Subcutaneous abdominal adipose tissue (tissue), 5 donors: ENCODE measurements around the gene DEFB110.

Experiments used
- H3K27ac ChIP-seq: one replicate; pipeline ENCODE4 v1.7.0; 2013; ENCODE audit warnings: low read depth, mild to moderate bottlenecking, inconsistent platforms, low read length, moderate library complexity
- H3K27me3 ChIP-seq, 5 donors: one replicate each; pipeline ENCODE4 v1.7.0; 2013; ENCODE audit warnings: low read length in 5 of 5, inconsistent platforms in 1 of 5; ENCODE audit not compliant: control insufficient read depth in 5 of 5, insufficient read depth in 4 of 5
- H3K36me3 ChIP-seq, 5 donors: one replicate each; pipeline ENCODE4 v1.7.0; 2013; ENCODE audit warnings: low read length in 5 of 5; ENCODE audit not compliant: control insufficient read depth in 5 of 5, insufficient read depth in 5 of 5
- H3K4me1 ChIP-seq, 5 donors: one replicate each; pipeline ENCODE4 v1.7.0; 2013; ENCODE audit warnings: low read length in 5 of 5, mild to moderate bottlenecking in 3 of 5, moderate library complexity in 1 of 5; ENCODE audit not compliant: control insufficient read depth in 5 of 5, insufficient read depth in 5 of 5
- H3K4me3 ChIP-seq, 5 donors: one replicate each; pipeline ENCODE4 v1.7.0; 2013; ENCODE audit warnings: low read length in 5 of 5, low read depth in 1 of 5
- H3K9ac ChIP-seq, 5 donors: one replicate each; pipeline ENCODE4 v1.7.0; 2013; ENCODE audit warnings: low read length in 5 of 5, mild to moderate bottlenecking in 4 of 5, moderate library complexity in 3 of 5
- H3K9me3 ChIP-seq, 5 donors: one replicate each; pipeline ENCODE4 v1.7.0; 2013; ENCODE audit warnings: low read length in 5 of 5; ENCODE audit not compliant: control insufficient read depth in 5 of 5
- donor health status: healthy.
- donor health status: healthy.
- donor health status: healthy.
- donor health status: healthy.
- donor health status: healthy.

DEFB110 gene

DNA sequence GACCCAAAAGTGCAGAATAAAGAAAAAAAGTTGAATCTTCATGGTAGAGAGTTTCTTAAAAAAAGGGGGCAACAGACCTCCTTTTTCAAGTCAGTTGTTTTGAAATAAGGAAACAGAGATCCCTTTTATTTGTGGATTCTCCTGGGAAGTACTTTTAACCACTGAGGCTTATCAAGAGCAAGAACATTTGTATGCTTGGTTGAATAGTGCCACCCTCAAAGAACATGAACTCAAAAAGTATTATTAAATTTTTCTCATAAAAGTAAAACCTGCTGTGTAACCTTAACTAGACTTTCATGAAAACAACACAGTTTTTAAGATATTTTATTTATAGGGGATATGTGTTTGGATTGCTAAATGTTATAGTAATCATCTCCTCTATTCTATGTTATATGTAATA, at the start of gene DEFB110:
TSS of gene DEFB110 (minus strand) at position 101 of the 400 bp plus-strand sequence. CDS start at position 42, 59 bp downstream.
- Histone ChIP-seq H3K9me3 (no peaks in the 10 kb centered on the region), H3K9ac (no peak within 1 kb of the TSS), H3K4me1 (no peaks in the 10 kb centered on the region), H3K36me3 (no peaks in the 10 kb centered on the region), H3K4me3 (no peak within 1 kb of the TSS), H3K27ac (no peak within 1 kb of the TSS), H3K27me3 (no peaks in the 10 kb centered on the region)

GRCh38 chr6:50070101-50070500, 48.3 kb upstream of the DEFB110 start:
- no peaks in the 10 kb centered on the region for H3K4me1 ChIP-seq
- no peaks in the 10 kb centered on the region for H3K9me3 ChIP-seq
- H3K27ac ChIP-seq, result no peak overlapping the region
- H3K27me3 ChIP-seq, result no peaks in the 10 kb centered on the region
- H3K4me3 ChIP-seq, result no peak overlapping the region
- no peaks in the 10 kb centered on the region for H3K36me3 ChIP-seq
- no peak overlapping the region for H3K9ac ChIP-seq

- H3K27me3 ChIP-seq, result no peaks in the 10 kb centered on the region
Observed at GRCh38 chr6:50062051-50062450, 40.3 kb upstream of the DEFB110 start.

DNA sequence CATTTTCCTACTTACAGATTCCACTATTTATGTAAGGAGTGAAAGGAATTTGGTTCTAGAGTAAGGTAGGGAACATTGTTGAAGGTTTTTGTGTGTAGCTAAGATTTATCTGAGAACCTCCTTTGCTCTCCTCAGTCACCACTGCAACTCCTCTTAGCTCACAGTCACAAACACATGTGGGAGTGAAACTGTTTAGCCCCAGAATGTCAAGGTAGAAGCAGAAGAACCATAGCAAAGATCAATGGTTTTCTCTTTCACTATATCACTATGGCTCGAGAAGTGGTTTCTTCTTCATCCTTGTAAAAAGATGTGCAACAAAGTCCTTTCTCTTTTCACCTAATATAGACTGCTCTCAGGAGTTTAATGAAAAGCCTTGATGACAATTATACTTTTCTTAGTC, 34.4 kb upstream of the DEFB110 start:
- Histone ChIP-seq H3K27me3 (no peaks in the 10 kb centered on the region), H3K9me3 (no peaks in the 10 kb centered on the region), H3K27ac (no peak overlapping the region)

More at GRCh38 chr6:50062051-50062450, 40.3 kb upstream of the DEFB110 start:
- H3K4me1 ChIP-seq, result no peaks in the 10 kb centered on the region
- no peak overlapping the region for H3K4me3 ChIP-seq
- H3K9ac ChIP-seq, result no peak overlapping the region
- H3K9me3 ChIP-seq, result no peaks in the 10 kb centered on the region
- no peaks in the 10 kb centered on the region for H3K36me3 ChIP-seq
- no peak overlapping the region for H3K27ac ChIP-seq

DNA sequence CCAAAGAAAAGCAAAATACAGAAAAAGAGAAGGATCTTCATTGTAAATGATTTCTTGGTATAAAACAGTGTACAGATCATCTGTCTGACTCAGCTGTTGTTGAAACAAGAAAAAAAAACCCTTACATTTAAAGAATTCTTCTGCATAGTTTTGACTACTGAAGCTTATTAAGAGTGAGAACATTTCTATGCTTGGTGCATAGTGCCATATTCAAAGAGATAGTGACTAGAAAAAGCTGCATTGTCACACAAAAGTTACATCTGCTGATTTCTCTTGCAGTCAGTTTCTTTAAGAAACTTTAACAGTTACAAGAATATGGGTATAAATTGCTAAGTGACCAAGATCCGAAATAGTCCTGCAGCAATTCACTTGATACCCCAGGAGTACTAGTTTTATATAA, 28.0 kb upstream of the DEFB110 start, which contains the start of gene DEFB112:
TSS of gene DEFB112 (minus strand) at position 101 of the 400 bp plus-strand sequence. CDS start at position 41, 60 bp downstream.
- H3K36me3 ChIP-seq, result no peaks in the 10 kb centered on the region
- H3K27me3 ChIP-seq, result no peaks in the 10 kb centered on the region
- no peak within 1 kb of the TSS for H3K9ac ChIP-seq
- H3K27ac ChIP-seq, result no peak within 1 kb of the TSS
- no peaks in the 10 kb centered on the region for H3K9me3 ChIP-seq
- H3K4me3 ChIP-seq, result no peak within 1 kb of the TSS
- H3K4me1 ChIP-seq, result no peaks in the 10 kb centered on the region

More for the DNA sequence above, 34.4 kb upstream of the DEFB110 start:
- Histone ChIP-seq H3K4me3 (no peak overlapping the region), H3K9ac (no peak overlapping the region), H3K36me3 (no peaks in the 10 kb centered on the region), H3K4me1 (no peaks in the 10 kb centered on the region)

GRCh38 chr6:50047026-50047425, 25.2 kb upstream of the DEFB110 start:
- no peaks in the 10 kb centered on the region for H3K27me3 ChIP-seq
- H3K27ac ChIP-seq, result no peak overlapping the region
- peaks cover 0 to 8% (median 0%) of the 10 kb centered on the region in 5 donors for H3K4me1 ChIP-seq
- H3K4me3 ChIP-seq, result no peak overlapping the region
- H3K9me3 ChIP-seq, result no peaks in the 10 kb centered on the region
- H3K9ac ChIP-seq, result no peak overlapping the region
- H3K36me3 ChIP-seq, result no peaks in the 10 kb centered on the region

GRCh38 chr6:50030777-50031562, 9.2 kb upstream of the DEFB110 start:
- Histone ChIP-seq H3K27me3 (no peaks in the 10 kb centered on the region), H3K9ac (no peak overlapping the region), H3K4me1 (no peaks in the 10 kb centered on the region), H3K4me3 (no peak overlapping the region), H3K36me3 (no peaks in the 10 kb centered on the region), H3K9me3 (peaks cover 0 to 6% (median 0%) of the 10 kb centered on the region in 5 donors), H3K27ac (no peak overlapping the region)

GRCh38 chr6:50030350-50030749, 8.6 kb upstream of the DEFB110 start:
- no peaks in the 10 kb centered on the region for H3K4me1 ChIP-seq
- no peaks in the 10 kb centered on the region for H3K27me3 ChIP-seq
- peaks cover 0 to 6% (median 0%) of the 10 kb centered on the region in 5 donors for H3K9me3 ChIP-seq
- H3K4me3 ChIP-seq, result no peak overlapping the region
- no peaks in the 10 kb centered on the region for H3K36me3 ChIP-seq
- H3K27ac ChIP-seq, result no peak overlapping the region
- H3K9ac ChIP-seq, result no peak overlapping the region

- Histone ChIP-seq H3K4me3 (no peak overlapping the region), H3K4me1 (no peaks in the 10 kb centered on the region), H3K36me3 (no peaks in the 10 kb centered on the region), H3K27ac (no peak overlapping the region), H3K9me3 (peaks cover 0 to 2% (median 0%) of the 10 kb centered on the region in 5 donors), H3K9ac (no peak overlapping the region), H3K27me3 (no peaks in the 10 kb centered on the region)
Observed at GRCh38 chr6:50025258-50025657, 3.5 kb upstream of the DEFB110 start.

DNA sequence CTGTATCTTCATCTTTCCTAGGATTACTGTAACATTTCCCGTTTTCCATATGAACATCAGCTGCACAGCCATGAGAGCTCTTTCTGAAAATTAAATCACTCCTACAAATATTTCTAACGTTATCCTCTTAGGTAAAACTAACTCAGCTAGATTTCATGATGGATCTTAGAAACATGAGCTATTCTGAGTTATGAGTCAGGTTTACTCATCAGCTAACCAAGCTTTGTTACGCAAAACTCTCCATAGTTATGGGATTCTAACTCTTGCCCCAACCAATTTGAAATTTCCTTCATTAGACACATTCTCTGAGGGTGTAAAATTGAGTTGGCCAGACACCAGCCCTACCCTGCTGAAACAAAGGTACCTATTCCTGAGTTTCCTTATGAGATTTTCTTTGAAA, 14.0 kb downstream of the DEFB110 start:
- Histone ChIP-seq H3K4me1 (no peaks in the 10 kb centered on the region), H3K4me3 (no peak overlapping the region), H3K36me3 (no peaks in the 10 kb centered on the region), H3K27me3 (no peaks in the 10 kb centered on the region), H3K27ac (no peak overlapping the region), H3K9ac (no peak overlapping the region), H3K9me3 (no peaks in the 10 kb centered on the region)
